Keratinocyte (primary cell): ENCODE results near the gene CFAP100.

Source experiments
- EZH2 ChIP-seq: IDR thresholded peaks from one replicate; pipeline ENCODE4 v1.6.1; 2012; ENCODE audit warnings: inconsistent platforms, mild to moderate bottlenecking, low read length, moderate library complexity
- TF ChIP-seq, protein P1 (sequence below), 3 experiments: IDR thresholded peaks in 1 of 3; conservative IDR thresholded peaks in 1 of 3; optimal IDR thresholded peaks in 1 of 3; 2 replicates in 2 of 3; 3 replicates in 1 of 3; pipeline versions ENCODE3 to v1.5.1; 2011; ENCODE audit warnings: low read length in 3 of 3, mild to moderate bottlenecking in 3 of 3, moderate library complexity in 2 of 3, control low read depth in 1 of 3, inconsistent platforms in 1 of 3; ENCODE audit not compliant: insufficient read depth in 2 of 3; ENCODE audit errors: extremely low read depth in 1 of 3

GRCh38 chr3:126484662-126485061 is 90.0 kb downstream of the CFAP100 start:
- TF ChIP-seq, protein P1, sequence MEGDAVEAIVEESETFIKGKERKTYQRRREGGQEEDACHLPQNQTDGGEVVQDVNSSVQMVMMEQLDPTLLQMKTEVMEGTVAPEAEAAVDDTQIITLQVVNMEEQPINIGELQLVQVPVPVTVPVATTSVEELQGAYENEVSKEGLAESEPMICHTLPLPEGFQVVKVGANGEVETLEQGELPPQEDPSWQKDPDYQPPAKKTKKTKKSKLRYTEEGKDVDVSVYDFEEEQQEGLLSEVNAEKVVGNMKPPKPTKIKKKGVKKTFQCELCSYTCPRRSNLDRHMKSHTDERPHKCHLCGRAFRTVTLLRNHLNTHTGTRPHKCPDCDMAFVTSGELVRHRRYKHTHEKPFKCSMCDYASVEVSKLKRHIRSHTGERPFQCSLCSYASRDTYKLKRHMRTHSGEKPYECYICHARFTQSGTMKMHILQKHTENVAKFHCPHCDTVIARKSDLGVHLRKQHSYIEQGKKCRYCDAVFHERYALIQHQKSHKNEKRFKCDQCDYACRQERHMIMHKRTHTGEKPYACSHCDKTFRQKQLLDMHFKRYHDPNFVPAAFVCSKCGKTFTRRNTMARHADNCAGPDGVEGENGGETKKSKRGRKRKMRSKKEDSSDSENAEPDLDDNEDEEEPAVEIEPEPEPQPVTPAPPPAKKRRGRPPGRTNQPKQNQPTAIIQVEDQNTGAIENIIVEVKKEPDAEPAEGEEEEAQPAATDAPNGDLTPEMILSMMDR (optimal IDR thresholded peaks at IDR 0.05 in 1 of 3, IDR thresholded peaks at IDR 0.05 in 1 of 3, conservative IDR thresholded peaks at IDR 0.05 in 1 of 3; ENCODE audit: extremely low read depth in 1 of 3, insufficient read depth in 2 of 3, low read length in 3 of 3) = no peak
- no peak for TF ChIP-seq EZH2
